ENCODE measurements around the gene GCG. TPM values are rescaled to one million over a fixed set of nuclear protein-coding genes. Genes with fewer than 3 reads are reported as not detected.

GCG gene
- not detected in 2 replicates for total RNA-seq

DNA sequence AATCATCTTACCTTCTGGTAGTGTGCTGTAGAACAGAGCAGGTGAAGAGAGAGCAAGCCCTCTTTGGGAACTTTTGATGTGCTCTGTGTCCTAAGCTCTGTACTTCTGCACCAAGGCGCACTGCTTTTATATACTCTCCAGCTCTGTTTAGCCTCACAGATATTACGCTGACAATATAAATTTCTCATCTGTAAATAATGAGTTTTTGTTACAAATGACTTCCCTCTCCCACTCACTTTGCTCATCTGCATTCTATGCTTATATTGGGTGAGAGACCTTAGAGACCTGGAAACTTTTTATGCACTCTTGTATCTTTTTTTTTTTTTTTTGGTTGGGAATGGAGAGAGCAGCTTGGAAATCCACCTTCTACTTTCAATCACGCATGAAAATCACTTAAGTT is at the start of gene GCG:
TSS of gene GCG (minus strand) at position 101 of the 400 bp plus-strand sequence. CDS start 3,069 bp downstream, outside the sequence.

Other genes with a start within 250 kb of the GCG start
- 41.2 and 56.7 TPM in 2 replicates for gene DPP4, start 78.0 kb downstream of the GCG start, total RNA-seq
- 195 and 205 TPM in 2 replicates for gene FAP, start 91.2 kb upstream of the GCG start, total RNA-seq
- gene IFIH1, start 166.4 kb upstream of the GCG start, total RNA-seq = 9.7 and 14.6 TPM in 2 replicates
- 5.7 and 8.0 TPM in 2 replicates for gene GCA, start 191.9 kb upstream of the GCG start, total RNA-seq

All from hair follicle dermal papilla cell (primary cell).